VCaP (cell line): ENCODE data around the gene MMP15.

ENCODE experiments used
- H3K27ac ChIP-seq: fragments of 450-650 bp; 2 replicates; pipeline ENCODE4 v1.5.1; 2017
- CTCF ChIP-seq: fragments of 450-650 bp; conservative IDR thresholded peaks from 2 replicates; pipeline ENCODE4 v1.5.1; 2017; ENCODE audit warnings: mild to moderate bottlenecking, moderate library complexity

The MMP15 gene

DNA sequence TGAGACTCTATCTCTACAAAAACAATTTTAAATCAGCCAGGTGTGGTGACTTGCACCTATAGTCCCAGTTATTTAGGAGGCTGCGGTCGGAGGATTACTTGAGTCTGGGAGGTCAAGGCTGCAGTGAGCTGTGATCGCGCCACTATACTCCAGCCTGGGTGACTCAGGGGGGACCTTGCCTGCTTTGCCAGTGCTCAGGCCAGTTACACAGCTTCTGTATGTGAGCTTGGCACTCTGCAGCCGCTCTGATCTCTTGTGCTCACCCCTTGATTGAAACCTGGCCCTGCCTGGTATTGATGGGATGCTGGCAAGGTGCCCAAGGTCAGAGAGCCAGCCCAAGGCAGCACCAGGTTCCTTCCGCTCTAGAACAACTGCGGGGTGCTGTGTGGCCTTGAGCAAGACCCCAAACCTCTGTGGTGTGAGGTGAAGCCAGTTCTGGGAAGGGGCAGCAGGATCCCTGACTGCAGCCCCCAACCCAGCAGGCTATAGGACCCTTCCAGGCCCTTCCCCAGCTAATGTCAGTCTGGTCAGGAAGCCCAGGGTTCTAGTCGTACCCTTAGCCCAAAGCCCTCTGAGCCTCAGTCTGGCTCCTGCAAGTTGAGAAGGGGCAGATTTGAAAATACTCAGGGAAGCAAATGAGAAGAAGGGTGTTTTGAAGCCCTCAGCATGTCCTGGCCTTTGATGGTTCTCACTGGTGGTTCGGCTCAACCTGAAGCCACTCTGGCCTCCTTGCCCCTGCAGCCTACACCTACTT lies 18.9 kb downstream of the MMP15 start:
- no peak for TF ChIP-seq CTCF
- H3K27ac ChIP-seq, result no peak overlapping the region

DNA sequence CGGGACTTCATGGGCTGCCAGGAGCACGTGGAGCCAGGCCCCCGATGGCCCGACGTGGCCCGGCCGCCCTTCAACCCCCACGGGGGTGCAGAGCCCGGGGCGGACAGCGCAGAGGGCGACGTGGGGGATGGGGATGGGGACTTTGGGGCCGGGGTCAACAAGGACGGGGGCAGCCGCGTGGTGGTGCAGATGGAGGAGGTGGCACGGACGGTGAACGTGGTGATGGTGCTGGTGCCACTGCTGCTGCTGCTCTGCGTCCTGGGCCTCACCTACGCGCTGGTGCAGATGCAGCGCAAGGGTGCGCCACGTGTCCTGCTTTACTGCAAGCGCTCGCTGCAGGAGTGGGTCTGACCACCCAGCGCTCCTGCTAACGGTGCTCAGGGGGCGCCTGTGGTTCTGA lies 19.5 kb downstream of the MMP15 start:
- no peak for TF ChIP-seq CTCF
- H3K27ac ChIP-seq, result no peak overlapping the region

DNA sequence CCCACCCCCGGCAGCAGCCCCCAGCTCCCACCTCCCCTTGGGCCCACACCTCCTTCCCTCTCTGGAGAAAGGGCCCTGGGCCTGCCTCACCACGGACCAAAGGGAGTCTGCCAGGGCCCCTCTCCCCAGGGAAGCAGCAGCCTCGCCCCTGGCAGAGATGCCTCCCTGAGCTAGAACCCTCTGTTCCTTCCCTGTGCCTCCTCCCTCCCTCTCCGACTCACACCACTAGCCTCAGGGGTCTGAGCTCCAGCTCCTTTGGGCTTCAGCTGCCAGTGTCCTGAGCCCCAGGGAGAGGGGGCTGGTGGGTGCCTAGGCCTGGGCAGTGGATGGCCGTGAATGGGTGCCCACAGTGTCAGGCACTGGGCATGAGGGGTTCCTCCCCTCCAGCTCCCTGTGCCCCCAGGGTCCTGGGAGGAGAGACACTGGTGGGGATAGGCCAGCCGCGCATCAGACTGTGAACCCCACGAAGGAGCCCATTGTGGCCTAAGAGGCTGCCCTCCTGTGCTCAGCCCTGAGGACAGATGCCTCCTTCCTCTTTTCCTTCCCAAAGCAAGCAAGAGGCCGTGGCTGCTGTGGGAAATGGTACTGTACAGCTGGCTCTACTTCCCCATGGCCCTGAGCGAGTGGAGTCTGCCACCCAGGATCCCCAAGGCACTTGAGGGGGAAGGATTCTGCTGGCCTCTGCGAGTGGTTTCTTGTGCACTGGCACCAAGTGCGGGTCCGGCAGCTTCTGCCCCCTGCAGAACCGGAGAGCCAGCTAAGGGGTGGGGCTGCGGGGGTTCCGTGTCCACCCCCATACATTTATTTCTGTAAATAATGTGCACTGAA lies 20.7 kb downstream of the MMP15 start:
- H3K27ac ChIP-seq, result no peak overlapping the region
- TF ChIP-seq CTCF, result no peak

DNA sequence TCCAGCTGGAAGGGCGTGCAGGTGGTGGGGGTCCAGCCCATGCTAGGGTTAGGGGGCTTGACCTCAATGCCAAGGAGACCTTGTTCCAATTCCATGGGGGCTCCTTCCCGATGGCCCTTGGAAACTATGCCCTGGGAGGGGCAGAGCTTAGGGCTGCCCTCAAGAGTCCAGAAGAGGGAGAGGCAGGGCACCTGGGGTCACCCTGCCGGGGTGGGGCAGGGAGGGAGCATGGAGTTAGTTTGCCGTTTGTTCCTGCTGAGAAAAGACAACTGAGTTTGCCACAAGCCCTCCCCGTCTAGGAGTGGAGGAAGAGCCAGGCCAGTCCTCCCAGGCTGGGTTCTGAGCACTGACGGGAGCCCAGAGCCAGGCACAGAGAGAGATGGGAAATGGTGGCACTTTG lies 21.4 kb downstream of the MMP15 start:
- no peak overlapping the region for H3K27ac ChIP-seq
- TF ChIP-seq CTCF, result no peak

DNA sequence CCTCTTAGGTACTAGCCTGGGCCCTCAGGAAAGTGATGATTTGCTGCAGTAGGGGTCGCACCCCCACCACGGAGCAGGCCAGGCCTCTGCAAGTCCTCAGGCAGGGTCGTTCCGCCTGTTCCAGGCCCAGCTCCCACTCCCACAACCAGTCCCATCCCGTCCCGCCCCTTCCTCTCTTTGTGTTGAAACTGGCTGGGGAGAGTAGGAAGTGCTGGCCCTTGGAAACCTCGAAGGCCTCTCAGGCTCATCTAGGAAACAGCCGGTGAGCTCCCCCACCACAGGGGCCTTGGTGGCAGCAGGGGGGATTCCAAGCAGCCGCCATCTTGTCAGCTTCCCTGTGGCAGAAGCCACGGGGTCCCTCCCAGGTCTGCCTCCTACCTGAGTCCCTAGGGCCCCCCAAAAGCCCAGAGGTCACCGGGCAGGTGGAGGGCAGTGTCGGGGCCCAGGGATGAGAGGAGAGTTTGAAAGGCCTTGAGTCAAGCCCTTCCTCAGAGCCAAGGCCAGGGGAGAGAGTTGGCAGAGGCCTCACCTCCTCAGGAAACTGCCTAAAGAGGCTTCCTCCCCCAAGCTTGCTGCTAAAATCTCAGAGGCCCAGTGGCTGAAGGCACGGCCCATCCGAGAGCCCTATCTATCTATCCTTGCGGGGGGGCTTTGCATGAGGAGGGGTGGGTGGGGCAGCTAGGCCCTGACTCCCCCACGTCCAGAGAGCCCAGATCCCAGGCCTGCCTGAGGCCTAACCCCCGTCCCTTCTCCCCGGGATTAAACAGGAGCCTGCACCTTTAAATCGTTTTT lies 22.2 kb downstream of the MMP15 start:
- TF ChIP-seq CTCF, result no peak
- no peak overlapping the region for H3K27ac ChIP-seq

GRCh38 chr16:58048494-58049231 lies 23.1 kb downstream of the MMP15 start:
- TF ChIP-seq CTCF, result no peak
- no peak overlapping the region for H3K27ac ChIP-seq
